Measurements from ENCODE around the gene ARL5C. TPM values are rescaled to one million over a fixed set of nuclear protein-coding genes. Genes with fewer than 3 reads are reported as not detected.

The ARL5C gene
- total and polyA plus RNA-seq, 4 donors = not detected

DNA sequence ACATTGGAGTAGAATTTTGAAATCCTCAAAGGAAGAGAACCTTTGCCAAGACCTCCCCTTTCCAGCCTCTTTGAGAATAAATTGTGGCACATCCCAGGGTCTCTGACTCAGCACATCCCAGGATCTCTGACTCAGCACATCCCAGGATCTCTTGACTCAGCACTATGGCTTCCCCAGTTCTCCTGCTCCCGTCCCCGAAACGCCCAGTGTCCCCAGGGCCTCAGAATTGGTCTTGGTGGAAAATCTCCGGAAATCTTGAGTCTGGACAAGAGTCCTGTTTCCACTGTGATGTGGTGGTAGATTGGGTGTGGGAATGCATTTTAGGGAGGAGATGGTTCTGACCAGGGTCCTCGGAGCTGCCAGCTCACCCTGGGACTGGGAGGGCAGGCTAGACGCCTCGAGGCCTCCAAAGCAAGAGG is 33.8 kb downstream of the ARL5C start (continued):
- TF ChIP-seq, protein P1, sequence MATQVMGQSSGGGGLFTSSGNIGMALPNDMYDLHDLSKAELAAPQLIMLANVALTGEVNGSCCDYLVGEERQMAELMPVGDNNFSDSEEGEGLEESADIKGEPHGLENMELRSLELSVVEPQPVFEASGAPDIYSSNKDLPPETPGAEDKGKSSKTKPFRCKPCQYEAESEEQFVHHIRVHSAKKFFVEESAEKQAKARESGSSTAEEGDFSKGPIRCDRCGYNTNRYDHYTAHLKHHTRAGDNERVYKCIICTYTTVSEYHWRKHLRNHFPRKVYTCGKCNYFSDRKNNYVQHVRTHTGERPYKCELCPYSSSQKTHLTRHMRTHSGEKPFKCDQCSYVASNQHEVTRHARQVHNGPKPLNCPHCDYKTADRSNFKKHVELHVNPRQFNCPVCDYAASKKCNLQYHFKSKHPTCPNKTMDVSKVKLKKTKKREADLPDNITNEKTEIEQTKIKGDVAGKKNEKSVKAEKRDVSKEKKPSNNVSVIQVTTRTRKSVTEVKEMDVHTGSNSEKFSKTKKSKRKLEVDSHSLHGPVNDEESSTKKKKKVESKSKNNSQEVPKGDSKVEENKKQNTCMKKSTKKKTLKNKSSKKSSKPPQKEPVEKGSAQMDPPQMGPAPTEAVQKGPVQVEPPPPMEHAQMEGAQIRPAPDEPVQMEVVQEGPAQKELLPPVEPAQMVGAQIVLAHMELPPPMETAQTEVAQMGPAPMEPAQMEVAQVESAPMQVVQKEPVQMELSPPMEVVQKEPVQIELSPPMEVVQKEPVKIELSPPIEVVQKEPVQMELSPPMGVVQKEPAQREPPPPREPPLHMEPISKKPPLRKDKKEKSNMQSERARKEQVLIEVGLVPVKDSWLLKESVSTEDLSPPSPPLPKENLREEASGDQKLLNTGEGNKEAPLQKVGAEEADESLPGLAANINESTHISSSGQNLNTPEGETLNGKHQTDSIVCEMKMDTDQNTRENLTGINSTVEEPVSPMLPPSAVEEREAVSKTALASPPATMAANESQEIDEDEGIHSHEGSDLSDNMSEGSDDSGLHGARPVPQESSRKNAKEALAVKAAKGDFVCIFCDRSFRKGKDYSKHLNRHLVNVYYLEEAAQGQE (IDR thresholded peaks at IDR 0.05) = no peak
- TF ChIP-seq SP1 (IDR thresholded peaks at IDR 0.05) (no peak), JUND (IDR thresholded peaks at IDR 0.05) (no peak), NR2F2 (IDR thresholded peaks at IDR 0.05) (no peak)

DNA sequence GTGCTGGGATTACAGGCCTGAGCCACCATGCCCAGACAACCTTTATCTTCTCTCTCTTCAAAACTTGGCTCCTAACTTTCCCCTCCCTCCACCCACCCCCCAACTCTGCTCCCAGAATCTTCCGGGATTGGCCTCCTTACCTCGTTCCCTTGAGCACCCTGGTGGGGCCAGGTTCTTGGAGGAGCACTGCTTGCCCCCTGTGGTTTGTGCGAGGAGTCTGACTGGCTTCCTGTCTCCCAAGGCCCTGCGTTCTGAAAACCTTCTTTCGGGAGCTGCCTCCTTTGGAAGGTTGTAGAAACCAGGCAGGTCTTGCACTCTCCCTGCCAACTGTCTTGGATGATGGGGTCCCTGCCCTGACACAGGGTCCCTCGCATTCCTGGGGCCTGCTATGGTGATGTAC is 34.3 kb downstream of the ARL5C start:
- Histone ChIP-seq H3K27ac (ENCODE audit: low read depth in 1 of 2, low read length in 2 of 2) (no peak overlapping the region), H3K4me3 (ENCODE audit: low read depth in 1 of 3, low read length in 3 of 3) (no peak overlapping the region), H3K9ac (ENCODE audit: low read depth in 1 of 2, low read length in 2 of 2) (no peak overlapping the region), H3K4me1 (ENCODE audit: control insufficient read depth in 4 of 4, insufficient read depth in 4 of 4, low read length in 3 of 4) (no peaks in the 10 kb centered on the region), H3K27me3 (ENCODE audit: control insufficient read depth in 4 of 4, insufficient read depth in 4 of 4, low read length in 3 of 4) (no peaks in the 10 kb centered on the region), H3K9me3 (ENCODE audit: control insufficient read depth in 4 of 4, low read length in 3 of 4) (no peaks in the 10 kb centered on the region), H3K36me3 (ENCODE audit: control insufficient read depth in 4 of 4, insufficient read depth in 3 of 4, low read depth in 1 of 4, low read length in 3 of 4) (no peaks in the 10 kb centered on the region)
- 87% methylated on average over 6 of the region's 6 CpGs for WGBS
- no peak for DNase-seq (ENCODE audit: low spot score)
- TF ChIP-seq, protein P2, sequence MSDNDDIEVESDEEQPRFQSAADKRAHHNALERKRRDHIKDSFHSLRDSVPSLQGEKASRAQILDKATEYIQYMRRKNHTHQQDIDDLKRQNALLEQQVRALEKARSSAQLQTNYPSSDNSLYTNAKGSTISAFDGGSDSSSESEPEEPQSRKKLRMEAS (IDR thresholded peaks at IDR 0.05) = no peak
- TF ChIP-seq YY1 (IDR thresholded peaks at IDR 0.05) (no peak), GABPA (IDR thresholded peaks at IDR 0.05 in 1 of 2, conservative IDR thresholded peaks at IDR 0.05 in 1 of 2) (no peak), HNF4G (IDR thresholded peaks at IDR 0.05) (no peak), FOXA1 (IDR thresholded peaks at IDR 0.05) (no peak), EGR1 (IDR thresholded peaks at IDR 0.05; ENCODE audit: low read depth in 2 of 2) (no peak)
- TF ChIP-seq, protein P1 (IDR thresholded peaks at IDR 0.05) = no peak

DNA sequence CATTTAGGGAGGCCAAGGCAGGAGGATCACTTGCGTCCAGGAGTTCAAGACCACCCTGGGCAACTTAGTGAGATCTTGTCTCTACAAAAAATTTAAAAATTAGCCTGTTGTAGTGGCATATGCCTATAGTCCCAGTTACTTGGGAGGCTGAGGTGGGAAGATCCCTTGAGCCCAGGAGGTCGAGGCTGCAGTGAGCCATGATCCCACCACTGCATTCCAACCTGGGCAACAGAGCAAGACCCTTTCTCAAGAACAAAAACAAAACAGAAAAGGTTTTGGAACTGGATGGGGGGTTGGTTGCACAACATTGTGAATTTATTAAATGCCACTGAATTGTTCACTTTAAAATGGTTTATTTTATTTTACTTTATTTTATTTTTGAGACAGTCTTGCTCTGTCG is 35.8 kb downstream of the ARL5C start:
- H3K4me3 ChIP-seq (ENCODE audit: low read depth in 1 of 3, low read length in 3 of 3) = no peak overlapping the region
- DNase-seq (ENCODE audit: low spot score) = no peak
- no peaks in the 10 kb centered on the region for H3K4me1 ChIP-seq (ENCODE audit: control insufficient read depth in 4 of 4, insufficient read depth in 4 of 4, low read length in 3 of 4)
- no peaks in the 10 kb centered on the region for H3K27me3 ChIP-seq (ENCODE audit: control insufficient read depth in 4 of 4, insufficient read depth in 4 of 4, low read length in 3 of 4)
- no peak overlapping the region for H3K27ac ChIP-seq (ENCODE audit: low read depth in 1 of 2, low read length in 2 of 2)
- no peak overlapping the region for H3K9ac ChIP-seq (ENCODE audit: low read depth in 1 of 2, low read length in 2 of 2)
- 89% methylated on average over 3 of the region's 3 CpGs for WGBS
- H3K36me3 ChIP-seq (ENCODE audit: control insufficient read depth in 4 of 4, insufficient read depth in 3 of 4, low read depth in 1 of 4, low read length in 3 of 4) = no peaks in the 10 kb centered on the region
- H3K9me3 ChIP-seq (ENCODE audit: control insufficient read depth in 4 of 4, low read length in 3 of 4) = no peaks in the 10 kb centered on the region
- TF ChIP-seq, protein P1 (IDR thresholded peaks at IDR 0.05) = no peak
- TF ChIP-seq RAD21 (IDR thresholded peaks at IDR 0.05) = no peak
- TF ChIP-seq SP1 (IDR thresholded peaks at IDR 0.05) = no peak
- TF ChIP-seq FOXA1 (IDR thresholded peaks at IDR 0.05) = no peak
- TF ChIP-seq TAF1 (conservative IDR thresholded peaks at IDR 0.05) = no peak
- no peak for TF ChIP-seq FOXA2 (IDR thresholded peaks at IDR 0.05)
- TF ChIP-seq, protein P2 (IDR thresholded peaks at IDR 0.05) = no peak
- no peak for TF ChIP-seq HNF4G (IDR thresholded peaks at IDR 0.05)
- TF ChIP-seq, protein P3, sequence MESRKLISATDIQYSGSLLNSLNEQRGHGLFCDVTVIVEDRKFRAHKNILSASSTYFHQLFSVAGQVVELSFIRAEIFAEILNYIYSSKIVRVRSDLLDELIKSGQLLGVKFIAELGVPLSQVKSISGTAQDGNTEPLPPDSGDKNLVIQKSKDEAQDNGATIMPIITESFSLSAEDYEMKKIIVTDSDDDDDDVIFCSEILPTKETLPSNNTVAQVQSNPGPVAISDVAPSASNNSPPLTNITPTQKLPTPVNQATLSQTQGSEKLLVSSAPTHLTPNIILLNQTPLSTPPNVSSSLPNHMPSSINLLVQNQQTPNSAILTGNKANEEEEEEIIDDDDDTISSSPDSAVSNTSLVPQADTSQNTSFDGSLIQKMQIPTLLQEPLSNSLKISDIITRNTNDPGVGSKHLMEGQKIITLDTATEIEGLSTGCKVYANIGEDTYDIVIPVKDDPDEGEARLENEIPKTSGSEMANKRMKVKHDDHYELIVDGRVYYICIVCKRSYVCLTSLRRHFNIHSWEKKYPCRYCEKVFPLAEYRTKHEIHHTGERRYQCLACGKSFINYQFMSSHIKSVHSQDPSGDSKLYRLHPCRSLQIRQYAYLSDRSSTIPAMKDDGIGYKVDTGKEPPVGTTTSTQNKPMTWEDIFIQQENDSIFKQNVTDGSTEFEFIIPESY (IDR thresholded peaks at IDR 0.05) = no peak
- no peak for TF ChIP-seq RXRA (IDR thresholded peaks at IDR 0.05)

Data from liver (tissue), 9 donors.